Limb (tissue), 2 donors: ENCODE measurements around the gene COLEC11.
"Not testable (repeated sequence)": the region's sequence is repeated elsewhere in the genome, so short reads cannot be mapped to it uniquely, and the experiment has no call there.

Experiments
- DNase-seq, 2 donors: peaks; one replicate each; pipeline ENCODE4 v3.0.0-alpha.2; 2016; ENCODE audit errors: extremely low spot score in 2 of 2

COLEC11 gene

GRCh38 chr2:3622967-3623366 lies 28.1 kb downstream of the COLEC11 start:
- DNase-seq = no peak

- DNase-seq = no peak
Measured at GRCh38 chr2:3624059-3624794, 29.3 kb downstream of the COLEC11 start.

DNA sequence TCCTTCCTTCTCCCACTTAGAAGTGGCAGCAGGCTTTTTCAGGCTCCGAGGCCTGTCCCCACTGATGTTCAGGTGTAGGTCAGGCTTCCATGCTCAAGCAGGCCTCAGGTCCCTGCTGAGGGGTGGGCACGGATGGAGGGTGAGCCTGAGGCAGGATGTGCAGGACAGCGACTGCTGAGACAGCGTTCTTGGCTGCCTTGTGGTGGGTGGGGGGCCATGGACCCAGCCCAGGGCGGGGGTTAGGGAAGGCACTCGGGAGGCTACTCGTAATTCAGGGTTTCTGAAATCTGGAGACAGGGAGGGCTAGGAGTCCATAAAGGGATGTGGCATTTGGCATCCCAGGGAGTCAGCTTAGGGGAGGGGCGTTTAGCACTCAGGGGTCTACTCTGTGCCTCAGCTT lies 30.3 kb downstream of the COLEC11 start:
- DNase-seq = no peak

- DNase-seq = no peak
Measured at GRCh38 chr2:3626118-3626811, 31.4 kb downstream of the COLEC11 start.

DNA sequence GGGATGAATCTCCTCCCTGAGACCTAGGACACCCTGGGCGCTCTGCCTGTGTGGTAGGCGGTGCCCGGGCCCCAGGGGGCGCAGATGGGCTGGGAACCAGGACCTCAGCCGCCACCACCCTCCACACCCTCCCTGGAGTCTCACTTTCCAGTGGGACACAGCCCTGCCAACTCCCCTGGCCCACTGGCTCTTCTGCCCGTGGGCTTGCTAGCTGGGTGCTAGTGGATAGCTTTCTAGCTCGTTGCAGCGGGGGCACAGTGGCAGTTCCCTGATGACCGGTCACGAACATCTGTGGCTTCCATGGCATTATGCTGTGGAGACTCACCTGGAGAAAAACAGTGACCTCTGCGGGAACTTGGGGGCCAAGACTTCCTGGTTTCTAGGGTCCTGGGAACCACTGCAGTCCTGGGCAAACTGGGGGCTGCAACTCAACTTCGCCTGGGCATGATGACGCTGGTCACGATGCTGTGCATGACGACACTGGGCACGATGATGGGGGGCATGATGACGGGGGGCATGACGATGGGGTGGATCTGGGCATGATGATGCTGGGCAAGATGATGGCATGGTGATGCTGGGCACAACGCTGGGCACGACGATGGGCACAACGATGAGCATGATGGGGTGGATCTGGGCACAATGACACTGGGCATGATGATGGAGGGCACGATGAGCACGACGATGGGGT lies 32.0 kb downstream of the COLEC11 start:
- DNase-seq = no peak

DNA sequence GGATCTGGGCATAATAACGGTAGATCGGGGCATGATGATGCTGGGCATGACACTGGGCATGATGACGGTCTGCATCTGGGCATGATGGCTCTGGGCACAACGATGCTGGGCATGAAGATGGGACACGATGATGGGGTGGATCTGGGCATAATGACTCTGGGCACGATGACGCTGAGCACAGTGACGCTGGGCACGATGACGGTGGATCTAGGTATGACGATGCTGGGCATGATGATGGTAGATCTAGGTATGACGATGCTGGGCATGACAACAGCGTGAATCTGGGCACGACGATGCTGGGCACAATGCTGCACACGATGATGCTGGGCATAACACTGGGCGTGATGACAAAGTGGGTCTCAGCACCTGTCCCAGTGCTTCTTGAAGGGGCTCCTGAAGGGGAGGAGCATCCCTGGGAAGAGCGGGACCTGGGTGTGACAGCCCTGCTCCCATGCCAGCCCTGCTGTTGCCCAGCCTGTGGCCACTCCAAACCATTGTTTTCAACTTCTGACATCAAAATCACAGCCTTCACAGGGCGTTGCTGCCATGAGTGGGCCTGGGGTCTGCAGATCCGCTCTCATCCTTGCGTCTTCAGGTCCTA lies 32.7 kb downstream of the COLEC11 start:
- no peak for DNase-seq

- no peak for DNase-seq
Measured at GRCh38 chr2:3628241-3628679, 33.3 kb downstream of the COLEC11 start.

GRCh38 chr2:3628800-3629199 lies 33.9 kb downstream of the COLEC11 start:
- DNase-seq = peak in 1 of 2 donors; percentile 24

DNA sequence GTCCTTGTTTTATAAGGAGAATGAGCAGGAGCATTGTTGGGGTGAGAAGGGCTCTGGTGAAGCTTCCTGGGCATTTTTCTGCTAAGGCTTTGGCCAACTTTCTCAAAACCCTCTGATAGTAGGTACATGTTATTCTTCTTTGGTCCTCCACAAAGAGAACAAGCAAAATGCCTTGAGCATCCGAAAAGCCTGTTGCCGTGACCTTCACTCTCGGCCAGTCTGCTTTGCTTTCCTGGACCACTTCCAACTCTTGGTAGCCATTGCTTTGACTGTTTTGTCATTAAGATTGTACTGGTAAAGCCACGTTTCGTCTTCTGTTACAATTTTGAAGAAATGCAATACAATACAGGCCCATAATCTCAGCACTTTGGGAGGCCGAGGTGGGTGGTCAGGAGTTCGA lies 35.7 kb downstream of the COLEC11 start:
- no peak for DNase-seq

DNA sequence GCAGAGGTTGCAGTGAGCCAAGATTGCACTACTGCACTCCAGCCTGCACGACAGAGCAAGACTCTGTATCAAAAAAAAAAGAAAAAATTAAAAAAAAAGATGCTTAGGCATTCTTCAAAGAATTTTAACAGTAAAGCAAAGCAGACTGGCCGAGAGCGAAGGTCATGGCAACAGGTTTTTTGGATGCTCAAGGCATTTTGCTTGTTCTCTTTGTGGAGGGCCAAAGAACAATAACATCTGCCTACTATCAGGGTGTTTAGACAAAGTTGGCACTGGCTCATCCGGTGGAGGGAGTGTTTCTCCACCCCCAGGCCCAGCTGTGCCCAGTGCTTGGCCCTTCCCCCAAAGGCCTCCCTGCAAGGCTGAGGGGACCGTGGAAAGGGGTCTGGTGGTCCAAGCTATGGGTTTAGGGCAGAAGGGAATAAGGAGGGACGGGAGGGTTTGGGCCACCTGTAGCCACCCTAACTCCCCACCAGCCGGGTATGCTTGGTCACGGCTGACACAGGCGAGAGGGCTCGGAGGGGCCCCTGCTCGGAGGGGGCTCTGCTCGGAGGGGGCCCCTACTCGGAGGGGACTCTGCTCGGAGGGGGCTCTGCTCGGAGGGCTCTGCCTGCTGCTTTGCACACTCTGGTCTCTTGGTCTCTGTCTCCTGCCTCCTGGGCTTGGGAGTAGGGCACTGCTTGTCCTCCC lies 36.4 kb downstream of the COLEC11 start:
- no peak for DNase-seq

GRCh38 chr2:3631851-3632659 lies 37.1 kb downstream of the COLEC11 start:
- no peak for DNase-seq

- DNase-seq = peak; percentile 42
Measured at GRCh38 chr2:3633089-3633981, 38.4 kb downstream of the COLEC11 start.

DNA sequence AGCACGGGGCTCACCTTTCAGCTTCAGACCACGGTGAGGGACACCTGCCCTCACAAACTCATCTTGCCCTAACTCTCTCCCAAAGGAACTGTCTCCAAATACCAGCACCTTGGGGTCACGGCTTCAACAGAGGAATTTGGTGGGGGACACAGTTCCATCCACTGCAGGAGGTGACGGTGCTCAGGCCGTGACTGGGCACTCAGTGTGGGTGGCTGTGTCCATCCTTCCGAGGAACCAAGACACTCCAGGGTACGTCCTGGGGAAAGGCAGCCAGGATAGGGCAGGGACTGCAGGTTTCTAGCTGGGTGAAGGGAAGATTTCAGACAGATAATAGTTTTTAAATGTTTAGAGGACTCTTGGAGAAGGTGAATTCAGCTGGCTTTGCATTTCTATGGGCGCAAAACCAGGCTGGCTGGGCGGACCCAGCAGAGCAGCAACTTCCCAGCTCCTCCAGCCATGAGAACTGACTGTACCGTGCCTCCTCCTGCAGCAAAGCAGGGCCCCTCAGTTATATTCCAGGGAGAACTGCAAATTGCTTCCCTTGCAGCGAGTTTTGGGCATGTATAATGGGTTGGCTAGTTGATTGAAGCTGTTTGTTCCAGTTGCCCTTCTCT lies 39.2 kb downstream of the COLEC11 start:
- no peak for DNase-seq

DNA sequence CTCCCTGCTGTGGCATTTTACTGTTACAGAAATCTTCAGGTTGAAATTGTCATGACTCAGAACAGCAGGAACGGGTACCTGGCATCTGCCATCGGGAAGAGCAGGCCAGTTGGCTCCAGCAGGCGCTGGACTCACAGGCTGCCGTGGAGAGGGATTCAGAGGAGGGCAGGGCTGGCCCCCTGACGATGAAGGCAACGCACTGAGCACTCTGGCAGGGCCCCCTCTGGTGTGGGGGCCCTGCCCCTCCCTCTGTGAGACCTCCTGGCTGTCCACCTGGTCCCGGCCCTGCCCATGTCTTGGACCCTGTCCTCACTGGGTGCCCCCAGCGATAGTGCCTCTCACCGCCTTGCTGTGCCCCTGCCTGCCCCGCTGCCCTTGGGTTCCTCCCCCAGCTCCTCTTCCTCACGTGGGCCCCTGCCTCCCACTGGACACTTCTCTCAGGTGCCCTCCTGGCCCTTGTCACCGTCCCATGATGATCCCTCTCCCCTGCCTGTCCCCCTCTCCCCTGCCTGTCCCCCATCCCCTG lies 39.7 kb downstream of the COLEC11 start:
- DNase-seq = no peak

- no peak for DNase-seq
Measured at GRCh38 chr2:3635171-3635974, 40.5 kb downstream of the COLEC11 start.

GRCh38 chr2:3635975-3636327 lies 41.0 kb downstream of the COLEC11 start:
- not testable (repeated sequence) for DNase-seq

DNA sequence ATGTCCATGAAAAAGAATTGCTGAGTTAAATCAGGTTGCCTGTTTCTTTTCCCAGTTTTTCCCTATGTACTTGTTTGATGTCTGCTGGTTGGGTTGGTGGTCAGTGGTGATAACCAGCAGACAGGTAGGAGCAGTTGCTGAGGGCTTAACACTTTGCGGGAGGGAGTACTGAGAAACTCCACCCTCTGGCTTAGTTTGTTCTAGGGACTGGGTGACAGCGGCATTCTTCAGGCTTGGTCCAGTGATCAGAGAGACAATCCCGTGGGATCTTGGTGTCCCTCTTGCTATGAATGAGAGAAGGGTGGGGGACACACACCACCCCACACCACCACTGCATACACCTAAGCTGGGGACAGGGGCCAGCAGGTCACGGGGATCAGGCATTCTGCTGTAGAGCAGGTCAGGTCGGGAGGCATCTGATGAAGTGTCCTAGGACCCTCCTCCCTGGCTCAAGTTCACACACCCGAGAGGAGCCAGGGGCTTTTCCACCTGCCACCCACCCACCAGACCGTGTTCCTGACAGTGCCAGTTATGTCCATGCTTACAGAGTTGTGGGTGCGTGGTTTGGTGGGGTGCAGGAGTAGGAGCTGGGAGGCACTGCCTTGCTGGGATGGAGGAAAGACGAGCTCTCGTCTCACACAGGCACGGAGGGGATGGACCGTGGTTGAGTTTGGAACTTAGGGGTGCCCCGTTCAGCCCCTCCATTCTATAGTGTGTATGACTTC lies 41.8 kb downstream of the COLEC11 start:
- DNase-seq = no peak

DNA sequence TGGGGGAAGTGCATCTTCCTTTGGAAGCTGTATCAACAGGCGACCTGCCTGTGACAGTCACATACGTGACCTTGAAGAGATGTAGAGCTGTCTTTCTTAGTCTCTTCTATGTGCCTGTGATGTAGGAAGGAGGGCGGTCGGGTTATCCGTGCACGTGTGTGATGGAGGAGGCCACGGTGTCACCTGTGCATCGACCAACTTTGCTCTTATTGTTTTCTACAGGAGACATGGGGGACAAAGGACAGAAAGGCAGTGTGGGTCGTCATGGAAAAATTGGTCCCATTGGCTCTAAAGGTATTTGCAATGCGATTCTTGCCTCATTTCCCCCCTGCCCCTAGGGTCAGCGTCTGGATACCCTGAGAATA lies 42.4 kb downstream of the COLEC11 start:
- DNase-seq = no peak
